ENCODE data around the gene PTPRN2.
"Not testable (repeated sequence)": the region's sequence is repeated elsewhere in the genome, so short reads cannot be mapped to it uniquely, and the experiment has no call there.

Gene PTPRN2

GRCh38 chr7:157983502-157984422 is 603.9 kb downstream of the PTPRN2 start:
- TF ChIP-seq CTCF (IDR thresholded peaks at IDR 0.05; ENCODE audit: borderline replicate concordance, insufficient read depth, low read depth, low read length): no peak
- no peak overlapping the region for H3K4me3 ChIP-seq (ENCODE audit: low read depth, low read length)

GRCh38 chr7:157981778-157982177 is 605.8 kb downstream of the PTPRN2 start:
- H3K4me3 ChIP-seq (ENCODE audit: low read depth, low read length): no peak overlapping the region
- no peak for TF ChIP-seq CTCF (IDR thresholded peaks at IDR 0.05; ENCODE audit: borderline replicate concordance, insufficient read depth, low read depth, low read length)

- no peak for TF ChIP-seq CTCF (IDR thresholded peaks at IDR 0.05; ENCODE audit: borderline replicate concordance, insufficient read depth, low read depth, low read length)
- no peak overlapping the region for H3K4me3 ChIP-seq (ENCODE audit: low read depth, low read length)
Observed at GRCh38 chr7:157980774-157981173, 606.8 kb downstream of the PTPRN2 start.

- H3K4me3 ChIP-seq (ENCODE audit: low read depth, low read length): not testable (repeated sequence)
Observed at GRCh38 chr7:157980341-157980731, 607.3 kb downstream of the PTPRN2 start.

GRCh38 chr7:157979636-157980340 is 607.8 kb downstream of the PTPRN2 start:
- no peak for TF ChIP-seq CTCF (IDR thresholded peaks at IDR 0.05; ENCODE audit: borderline replicate concordance, insufficient read depth, low read depth, low read length)
- no peak overlapping the region for H3K4me3 ChIP-seq (ENCODE audit: low read depth, low read length)

- no peak for TF ChIP-seq CTCF (IDR thresholded peaks at IDR 0.05; ENCODE audit: borderline replicate concordance, insufficient read depth, low read depth, low read length)
- no peak overlapping the region for H3K4me3 ChIP-seq (ENCODE audit: low read depth, low read length)
Observed at GRCh38 chr7:157978766-157979165, 608.9 kb downstream of the PTPRN2 start.

- no peak overlapping the region for H3K4me3 ChIP-seq (ENCODE audit: low read depth, low read length)
- no peak for TF ChIP-seq CTCF (IDR thresholded peaks at IDR 0.05; ENCODE audit: borderline replicate concordance, insufficient read depth, low read depth, low read length)
Observed at GRCh38 chr7:157977717-157978496, 609.7 kb downstream of the PTPRN2 start.
